ENCODE results near the gene HDAC6.
"Not testable (repeated sequence)": the region's sequence is repeated elsewhere in the genome, so short reads cannot be mapped to it uniquely, and the experiment has no call there.

- TF ChIP-seq POLR2A, CTCF (IDR thresholded peaks at IDR 0.05): not testable (repeated sequence)
Observed at GRCh38 chrX:48854121-48854804, 52.4 kb downstream of the HDAC6 start.

Data from Peyer's patch (tissue), 4 donors.